Kidney epithelial cell (primary cell): ENCODE measurements around the gene SRRM4. TPM values are rescaled to one million over a fixed set of nuclear protein-coding genes. Genes with fewer than 3 reads are reported as not detected.
A peak's percentile ranks its signal among the peaks of the same experiment; 100 is the strongest.

Experiments used
- DNase-seq: peaks from one replicate; pipeline ENCODE4 v3.0.0-alpha.2; 2010; ENCODE audit warnings: low read depth
- H3K27me3 ChIP-seq: 2 replicates; pipeline ENCODE4 v1.6.0; 2011; ENCODE audit warnings: low read length; ENCODE audit not compliant: control insufficient read depth, insufficient read depth
- H3K36me3 ChIP-seq: 2 replicates; pipeline ENCODE4 v1.5.1; 2011; ENCODE audit warnings: low read length; ENCODE audit not compliant: control insufficient read depth, insufficient read depth
- H3K4me3 ChIP-seq: 2 replicates; pipeline ENCODE4 v1.5.1; 2011; ENCODE audit warnings: low read depth, mild to moderate bottlenecking, control low read depth, low read length
- CTCF ChIP-seq: IDR thresholded peaks from 2 replicates; pipeline ENCODE4 v1.5.1; 2011; ENCODE audit warnings: mild to moderate bottlenecking, moderate library complexity, low read length, control low read depth, inconsistent platforms; ENCODE audit not compliant: insufficient read depth, poor library complexity, severe bottlenecking
- total RNA-seq: library from RNA; depleted of rRNA; stranded (reverse); fragments of >200 nt; gene quantifications from 2 replicates; pipeline ENCODE4 v1.2.3, GENCODE V29; 2015

Gene SRRM4
- total RNA-seq, 1 donor from 2014 or later: 0.42 TPM

- no peak for TF ChIP-seq CTCF
- DNase-seq: peak; percentile 71
- H3K4me3 ChIP-seq: peak overlapping the region; percentile 27
These were observed 198.1 kb downstream of the SRRM4 start for GRCh38 chr12:119179335-119180021.

GRCh38 chr12:119180380-119181040 is 199.2 kb downstream of the SRRM4 start:
- Histone ChIP-seq H3K4me3 (peak overlapping the region; percentile 27), H3K36me3 (no peaks in the 10 kb centered on the region), H3K27me3 (no peaks in the 10 kb centered on the region)
- TF ChIP-seq CTCF: no peak
- DNase-seq: no peak

More at GRCh38 chr12:119179335-119180021, 198.1 kb downstream of the SRRM4 start:
- H3K27me3 ChIP-seq: no peaks in the 10 kb centered on the region
- H3K36me3 ChIP-seq: no peaks in the 10 kb centered on the region

- no peak for TF ChIP-seq CTCF
- Histone ChIP-seq H3K4me3 (peak overlapping the region; percentile 27), H3K27me3 (no peaks in the 10 kb centered on the region)
These were observed 199.9 kb downstream of the SRRM4 start for GRCh38 chr12:119181202-119181601.

GRCh38 chr12:119181944-119182343 is 200.6 kb downstream of the SRRM4 start:
- no peak for TF ChIP-seq CTCF
- no peak for DNase-seq
- H3K36me3 ChIP-seq: no peaks in the 10 kb centered on the region
- H3K4me3 ChIP-seq: no peak overlapping the region
- no peaks in the 10 kb centered on the region for H3K27me3 ChIP-seq

More at GRCh38 chr12:119181202-119181601, 199.9 kb downstream of the SRRM4 start:
- no peaks in the 10 kb centered on the region for H3K36me3 ChIP-seq
- no peak for DNase-seq

GRCh38 chr12:119182701-119183493 is 201.6 kb downstream of the SRRM4 start:
- peak; percentile 85 for DNase-seq

More at GRCh38 chr12:119182701-119183493, 201.6 kb downstream of the SRRM4 start:
- Histone ChIP-seq H3K4me3 (no peak overlapping the region), H3K36me3 (no peaks in the 10 kb centered on the region), H3K27me3 (no peaks in the 10 kb centered on the region)
- no peak for TF ChIP-seq CTCF
